Measurements from ENCODE around the gene PACSIN3.

PACSIN3 gene

GRCh38 chr11:47185305-47186075, 744 bp downstream of the PACSIN3 start:
- peak in 1 of 2 experiments; percentile 27 for DNase-seq
- TF ChIP-seq GATA1 (IDR thresholded peaks at IDR 0.05; ENCODE audit: low read depth, low read length) (no peak), POLR2A (IDR thresholded peaks at IDR 0.05; ENCODE audit: low read length) (no peak)

GRCh38 chr11:47184711-47185304, 1.4 kb downstream of the PACSIN3 start:
- TF ChIP-seq GATA1 (IDR thresholded peaks at IDR 0.05; ENCODE audit: low read depth, low read length) = no peak
- no peak for TF ChIP-seq POLR2A (IDR thresholded peaks at IDR 0.05; ENCODE audit: low read length)
- DNase-seq = no peak

DNA sequence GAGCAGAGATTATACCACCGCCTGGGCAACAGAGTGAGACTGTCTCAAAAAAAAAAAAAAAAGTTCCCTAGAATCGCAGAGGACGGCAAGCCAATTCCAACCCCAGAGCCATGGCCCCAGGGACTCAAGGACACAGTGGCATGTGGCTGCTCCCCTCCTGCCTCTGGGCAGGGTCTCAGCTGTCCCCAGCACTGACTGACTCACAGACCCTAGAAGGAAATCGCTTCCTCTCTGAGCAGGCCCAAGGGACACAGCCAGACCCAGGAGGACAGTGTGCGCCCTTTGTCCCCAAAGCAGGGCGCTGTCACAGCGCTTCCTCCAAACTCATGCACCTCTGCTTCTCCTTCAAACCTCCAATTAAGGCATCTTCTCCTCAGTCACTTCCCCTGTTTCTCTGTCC, 2.3 kb downstream of the PACSIN3 start:
- no peak for TF ChIP-seq GATA1 (IDR thresholded peaks at IDR 0.05; ENCODE audit: low read depth, low read length)
- TF ChIP-seq POLR2A (IDR thresholded peaks at IDR 0.05; ENCODE audit: low read length) = no peak
- DNase-seq = no peak

DNA sequence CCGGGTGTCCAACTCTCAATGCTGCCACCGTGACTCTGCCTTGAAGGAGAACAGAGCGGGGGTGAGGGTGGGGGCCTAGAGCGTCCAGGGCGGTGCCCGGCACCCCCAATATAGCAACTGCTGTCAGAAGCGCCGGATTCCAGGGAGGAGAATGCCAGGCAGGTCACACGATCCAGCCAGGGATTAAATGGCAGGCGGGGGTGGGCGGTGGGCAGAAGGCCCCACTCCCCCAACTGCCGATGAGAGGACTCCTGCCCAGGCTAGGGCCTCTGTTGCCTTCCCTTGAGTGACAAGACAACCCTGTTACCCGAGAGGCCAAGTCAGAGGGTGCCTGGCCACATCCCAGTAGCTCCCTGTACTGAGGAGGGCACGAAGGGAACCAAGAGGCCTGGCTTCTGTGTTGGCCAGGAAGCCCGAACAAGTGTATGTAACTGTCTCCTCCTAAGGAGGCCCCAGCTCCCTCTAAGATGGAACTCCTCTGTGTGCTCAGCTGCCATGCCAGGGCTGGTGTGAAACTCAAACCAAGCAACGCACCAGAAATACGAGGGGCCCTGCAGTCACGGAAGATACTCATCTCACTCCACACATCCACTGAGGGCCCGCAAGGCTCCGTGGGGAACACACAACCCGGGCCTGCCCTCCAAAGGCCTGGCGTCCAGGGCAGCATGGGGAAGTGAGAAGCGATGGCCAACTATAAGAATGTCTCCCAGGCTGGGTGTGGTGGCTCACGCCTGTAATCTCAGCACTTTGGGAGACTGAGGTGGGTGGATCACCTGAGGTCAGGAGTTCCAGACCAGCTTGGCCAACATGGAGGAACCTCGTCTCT, 3.0 kb downstream of the PACSIN3 start:
- no peak for DNase-seq

GRCh38 chr11:47182380-47182779, 3.9 kb downstream of the PACSIN3 start:
- TF ChIP-seq GATA1 (IDR thresholded peaks at IDR 0.05; ENCODE audit: low read depth, low read length) = no peak
- no peak for TF ChIP-seq POLR2A (IDR thresholded peaks at IDR 0.05; ENCODE audit: low read length)
- DNase-seq = no peak

More for the DNA sequence above, 3.0 kb downstream of the PACSIN3 start:
- TF ChIP-seq POLR2A (IDR thresholded peaks at IDR 0.05; ENCODE audit: low read length) (no peak), GATA1 (IDR thresholded peaks at IDR 0.05; ENCODE audit: low read depth, low read length) (no peak)

DNA sequence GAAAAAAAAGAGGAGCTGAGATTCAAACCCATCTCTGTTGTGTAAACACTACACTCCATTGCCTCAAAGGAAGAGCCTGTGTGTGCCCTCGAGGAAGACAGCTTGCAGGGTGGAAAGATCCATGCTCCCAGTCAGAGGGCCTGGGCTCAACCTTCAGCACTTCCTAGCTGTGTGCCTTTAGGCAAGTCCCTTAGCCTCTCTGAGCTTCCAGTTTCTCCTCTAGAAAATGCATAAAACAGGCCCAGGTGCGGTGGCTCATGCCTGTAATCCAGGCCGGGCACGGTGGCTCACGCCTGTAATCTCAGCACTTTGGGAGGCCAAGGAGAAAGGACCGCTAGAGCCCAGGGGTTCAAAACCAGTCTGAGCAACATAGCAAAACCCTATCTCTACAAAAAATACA, 5.0 kb downstream of the PACSIN3 start:
- no peak for DNase-seq
- TF ChIP-seq POLR2A (IDR thresholded peaks at IDR 0.05; ENCODE audit: low read length) (no peak), GATA1 (IDR thresholded peaks at IDR 0.05; ENCODE audit: low read depth, low read length) (no peak)

- TF ChIP-seq POLR2A (IDR thresholded peaks at IDR 0.05; ENCODE audit: low read length) (no peak), GATA1 (IDR thresholded peaks at IDR 0.05; ENCODE audit: low read depth, low read length) (no peak)
- DNase-seq = no peak
Observed at GRCh38 chr11:47180006-47180787, 6.0 kb downstream of the PACSIN3 start.

GRCh38 chr11:47179655-47179991, 6.6 kb downstream of the PACSIN3 start:
- peak; percentile 66 to 72 for DNase-seq
- TF ChIP-seq POLR2A (IDR thresholded peaks at IDR 0.05; ENCODE audit: low read length) (no peak), GATA1 (IDR thresholded peaks at IDR 0.05; ENCODE audit: low read depth, low read length) (no peak)

- no peak for DNase-seq
- TF ChIP-seq GATA1 (IDR thresholded peaks at IDR 0.05; ENCODE audit: low read depth, low read length) (no peak), POLR2A (IDR thresholded peaks at IDR 0.05; ENCODE audit: low read length) (no peak)
Observed at GRCh38 chr11:47178737-47179654, 7.2 kb downstream of the PACSIN3 start.

DNA sequence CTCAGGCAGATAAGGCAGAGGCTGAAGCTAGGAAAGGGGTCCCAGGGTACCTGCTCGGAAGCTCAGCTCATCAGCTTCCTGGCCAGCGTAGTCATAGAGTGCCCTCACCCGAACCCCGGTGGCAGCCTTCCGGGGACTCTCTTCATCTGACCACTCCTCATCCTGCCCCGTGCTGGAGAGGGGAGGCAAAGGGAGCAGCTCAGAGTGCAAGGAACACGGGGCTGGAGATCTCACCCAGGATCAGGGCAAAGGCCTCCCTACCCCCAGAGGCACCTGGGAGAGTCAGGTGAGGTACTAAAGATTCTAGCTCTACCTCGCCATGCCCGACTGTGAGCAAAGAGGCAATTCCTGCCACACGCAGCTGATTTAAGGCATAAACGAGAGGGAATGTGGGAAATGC, 7.9 kb downstream of the PACSIN3 start:
- no peak for DNase-seq
- no peak for TF ChIP-seq GATA1 (IDR thresholded peaks at IDR 0.05; ENCODE audit: low read depth, low read length)
- TF ChIP-seq POLR2A (IDR thresholded peaks at IDR 0.05; ENCODE audit: low read length) = no peak

- no peak for DNase-seq
- no peak for TF ChIP-seq POLR2A (IDR thresholded peaks at IDR 0.05; ENCODE audit: low read length)
- no peak for TF ChIP-seq GATA1 (IDR thresholded peaks at IDR 0.05; ENCODE audit: low read depth, low read length)
Observed at GRCh38 chr11:47177846-47178245, 8.4 kb downstream of the PACSIN3 start.

GRCh38 chr11:47177229-47177845, 8.9 kb downstream of the PACSIN3 start:
- DNase-seq = peak; percentile 92
- TF ChIP-seq GATA1 (IDR thresholded peaks at IDR 0.05; ENCODE audit: low read depth, low read length) (no peak), POLR2A (IDR thresholded peaks at IDR 0.05; ENCODE audit: low read length) (peak; percentile 54)

All from erythroblast (primary cell).